Endothelial cell of umbilical vein (primary cell): ENCODE measurements around the gene SEMA3A. TPM values are rescaled to one million over a fixed set of nuclear protein-coding genes. Genes with fewer than 3 reads are reported as not detected.

ENCODE experiments used
- BruUV-seq: library from RNA; stranded (reverse); fragments of 400-500 nt; replicated peaks from 2 replicates; lab custom pipeline; 2021; lab: Mats Ljungman, UMichigan
- CTCF ChIA-PET: fragments of 300-600, 350-600 bp; sonication (Branson Sonifier 250); formaldehyde crosslinking; loops from one replicate; lab custom pipeline; 2021; ENCODE audit warnings: antibody characterized with exemption, inconsistent platforms; lab: Charles Lee
- POLR2A ChIA-PET: fragments of 300-600, 350-600 bp; sonication (Branson Sonifier 250); formaldehyde crosslinking; loops from one replicate; lab custom pipeline; 2021; ENCODE audit warnings: antibody characterized with exemption, inconsistent platforms; lab: Charles Lee
- DNase-seq: peaks from one replicate; pipeline ENCODE4 v3.0.0-alpha.2; 2011; ENCODE audit warnings: low read depth, low spot score
- FAIRE-seq: peaks from 2 replicates; lab custom pipeline; 2011; peaks lifted over from hg19 to GRCh38; lab: Jason Lieb, UNC
- H2AFZ ChIP-seq: 2 replicates; pipeline ENCODE4 v1.6.0; 2012; ENCODE audit warnings: low read depth, low read length, control low read depth, inconsistent platforms
- H3K27ac ChIP-seq: 2 replicates; pipeline ENCODE4 v1.5.1; 2011; ENCODE audit warnings: low read depth, mild to moderate bottlenecking, control low read depth, low read length, moderate library complexity; ENCODE audit not compliant: insufficient read depth
- H3K27me3 ChIP-seq, 2 experiments: 2 replicates each; pipeline versions ENCODE4 v1.6.0 to v1.6.1; 2011; ENCODE audit warnings: low read length in 2 of 2, mixed read lengths in 1 of 2; ENCODE audit not compliant: control insufficient read depth in 2 of 2, insufficient read depth in 2 of 2
- H3K36me3 ChIP-seq, 2 experiments: 2 replicates in 1 of 2; 3 replicates in 1 of 2; pipeline ENCODE4 v1.5.1; 2011; ENCODE audit warnings: low read length in 2 of 2, mild to moderate bottlenecking in 1 of 2, moderate library complexity in 1 of 2; ENCODE audit not compliant: control insufficient read depth in 2 of 2, insufficient read depth in 2 of 2; ENCODE audit errors: extremely low read depth in 1 of 2
- H3K4me1 ChIP-seq: 3 replicates; pipeline ENCODE4 v1.5.1; 2011; ENCODE audit warnings: mild to moderate bottlenecking, low read length; ENCODE audit not compliant: control insufficient read depth, insufficient read depth; ENCODE audit errors: extremely low read depth
- H3K4me2 ChIP-seq: 2 replicates; pipeline ENCODE4 v1.6.1; 2011; ENCODE audit warnings: low read length, control low read depth, mixed read lengths; ENCODE audit not compliant: insufficient read depth
- H3K4me3 ChIP-seq, 3 experiments: fragments of 200-600 bp in 1 of 3; sonication (generic), shearing (Covaris generic) in 1 of 3; replicated peaks in 1 of 3; 2 replicates each; pipeline ENCODE4 v1.5.1; 2011 to 2016; ENCODE audit warnings: control low read depth in 3 of 3, low read length in 3 of 3, mild to moderate bottlenecking in 2 of 3, inconsistent platforms in 1 of 3, low read depth in 1 of 3, moderate library complexity in 1 of 3; ENCODE audit not compliant: insufficient read depth in 1 of 3
- H3K79me2 ChIP-seq: 2 replicates; pipeline ENCODE4 v1.6.0; 2012; ENCODE audit warnings: low read length, inconsistent platforms; ENCODE audit not compliant: control insufficient read depth, insufficient read depth
- H3K9ac ChIP-seq: replicated peaks from 2 replicates; pipeline ENCODE3; 2011; ENCODE audit warnings: low read length, control low read depth; ENCODE audit not compliant: insufficient read depth; ENCODE audit errors: extremely low read depth
- H3K9me1 ChIP-seq: replicated peaks from 3 replicates; pipeline ENCODE4 v1.6.0; 2011; ENCODE audit warnings: mild to moderate bottlenecking, low read length; ENCODE audit not compliant: control insufficient read depth, insufficient read depth; ENCODE audit errors: extremely low read depth
- H3K9me3 ChIP-seq: replicated peaks from 2 replicates; pipeline ENCODE4 v1.5.1; 2012; ENCODE audit warnings: low read length, inconsistent platforms; ENCODE audit not compliant: control insufficient read depth, insufficient read depth
- H4K20me1 ChIP-seq: replicated peaks from 2 replicates; pipeline ENCODE3; 2011; ENCODE audit warnings: mild to moderate bottlenecking, low read length; ENCODE audit not compliant: control insufficient read depth, insufficient read depth; ENCODE audit errors: extremely low read depth
- EZH2 ChIP-seq: IDR thresholded peaks from 2 replicates; pipeline ENCODE4 v1.6.1; 2012; ENCODE audit warnings: borderline replicate concordance, low read depth, mild to moderate bottlenecking, moderate library complexity, low read length, inconsistent platforms; ENCODE audit not compliant: severe bottlenecking
- FOS ChIP-seq: IDR thresholded peaks from 2 replicates; pipeline ENCODE4 v1.6.1; 2011; ENCODE audit warnings: mild to moderate bottlenecking, low read length, moderate library complexity, borderline replicate concordance; ENCODE audit not compliant: insufficient read depth
- GATA2 ChIP-seq: IDR thresholded peaks from 2 replicates; pipeline ENCODE4 v1.7.0; 2011; ENCODE audit warnings: low read depth, mild to moderate bottlenecking, moderate library complexity, mixed read lengths, low read length; ENCODE audit not compliant: insufficient read length, insufficient read depth
- JUN ChIP-seq: IDR thresholded peaks from 2 replicates; pipeline ENCODE4 v1.6.1; 2011; ENCODE audit warnings: borderline replicate concordance, low read depth; ENCODE audit not compliant: insufficient read length, insufficient read depth
- MYC ChIP-seq: IDR thresholded peaks from one replicate; pipeline ENCODE4 v1.6.1; 2011; ENCODE audit warnings: mild to moderate bottlenecking, low read depth, low read length
- POLR2A ChIP-seq: IDR thresholded peaks from 2 replicates; pipeline ENCODE4 v1.6.1; 2012; ENCODE audit warnings: low read depth, mild to moderate bottlenecking, control low read depth, low read length
- POLR2AphosphoS5 ChIP-seq: IDR thresholded peaks from 2 replicates; pipeline ENCODE4 v1.6.1; 2012; ENCODE audit warnings: low read depth, mild to moderate bottlenecking, control low read depth, low read length, moderate library complexity; ENCODE audit not compliant: insufficient read depth
- dilution Hi-C: fragments of 300-500 bp; cut with MboI; formaldehyde crosslinking; loops from one replicate; pipeline ENCODE4 v1.15.0; 2019; ENCODE audit warnings: low sequenced_read_pairs; ENCODE audit not compliant: extremely low pct_ligation_motif_present
- intact Hi-C: fragments of 100-400 bp; cut with micrococcal nuclease; formaldehyde crosslinking; loops from one replicate; pipeline ENCODE4 v1.10.0; 2022
- polyA plus RNA-seq, 4 experiments: library from polyadenylated mRNA; depleted of rRNA in 3 of 4; stranded (reverse) in 3 of 4; unstranded in 1 of 4; fragments of >200 nt; gene quantifications; 2 replicates each; pipeline versions ENCODE4 v1.2.1 to v1.2.3, GENCODE V29; 2011 to 2012; ENCODE audit warnings: missing spikeins in 1 of 4
- total RNA-seq: library from RNA; stranded (reverse); gene quantifications from 2 replicates; pipeline ENCODE4 v1.2.3, GENCODE V29; 2021
- TF ChIP-seq, protein P1 (sequence below), 2 donors: IDR thresholded peaks; 1 replicate in 1 of 2; 2 replicates in 1 of 2; pipeline ENCODE4 v1.5.1; 2011; ENCODE audit warnings: low read length in 2 of 2, mild to moderate bottlenecking in 2 of 2, moderate library complexity in 2 of 2, control low read depth in 1 of 2, inconsistent platforms in 1 of 2, low read depth in 1 of 2; ENCODE audit not compliant: insufficient read depth in 1 of 2; ENCODE audit errors: extremely low read depth in 1 of 2
- TF ChIP-seq, protein P2 (sequence below): IDR thresholded peaks from 2 replicates; pipeline ENCODE4 v1.6.1; 2011; ENCODE audit not compliant: insufficient read depth, insufficient read length

The SEMA3A gene
- total and polyA plus RNA-seq, 2 donors (not counting 3 experiments of a cell fraction or from before 2014, with no cell fraction given): 0.68 to 1.2 TPM

DNA sequence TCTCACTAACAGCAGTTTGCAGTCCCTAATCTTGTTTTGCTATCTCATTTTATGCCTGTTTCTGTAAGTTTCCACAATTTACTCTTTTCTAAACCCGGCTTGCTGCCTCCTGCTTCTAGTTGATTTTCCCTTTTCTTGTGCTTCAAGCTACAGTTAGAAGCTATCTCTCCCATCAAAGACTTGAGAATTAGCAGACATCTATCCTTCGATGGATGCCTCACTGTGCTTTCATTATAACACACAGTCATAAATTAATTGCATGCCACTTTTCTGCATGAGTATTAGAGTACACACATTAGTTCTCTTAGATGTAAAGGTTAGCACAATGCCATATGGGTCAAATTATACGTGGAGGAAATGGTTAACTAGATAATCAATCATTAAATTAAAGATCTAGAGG lies 48.7 kb downstream of the SEMA3A start:
- H3K27ac ChIP-seq: no peak overlapping the region
- intact Hi-C loops (no loop called here), dilution Hi-C loops (no loop called here)
- no peaks in the 10 kb centered on the region for H3K9me3 ChIP-seq
- no peak overlapping the region for H3K4me3 ChIP-seq
- no peaks in the 10 kb centered on the region for H4K20me1 ChIP-seq
- H2AFZ ChIP-seq: peak overlapping the region; percentile 61
- DNase-seq (no peak), FAIRE-seq (no peak)
- no peaks in the 10 kb centered on the region for H3K9me1 ChIP-seq
- H3K4me2 ChIP-seq: no peak overlapping the region
- H3K79me2 ChIP-seq: no peaks in the 10 kb centered on the region
- H3K27me3 ChIP-seq: no peaks in the 10 kb centered on the region
- no peak overlapping the region for H3K9ac ChIP-seq
- BruUV-seq: no TSS peak
- H3K4me1 ChIP-seq: peaks cover 7% of the 10 kb centered on the region
- ChIA-PET CTCF (interaction anchor here (1.3 kb wide), 1 partner anchor 13 kb away, joined by 4 read pairs; no protein-coding TSS in a partner anchor), POLR2A (no interaction called here)
- TF ChIP-seq, protein P1, sequence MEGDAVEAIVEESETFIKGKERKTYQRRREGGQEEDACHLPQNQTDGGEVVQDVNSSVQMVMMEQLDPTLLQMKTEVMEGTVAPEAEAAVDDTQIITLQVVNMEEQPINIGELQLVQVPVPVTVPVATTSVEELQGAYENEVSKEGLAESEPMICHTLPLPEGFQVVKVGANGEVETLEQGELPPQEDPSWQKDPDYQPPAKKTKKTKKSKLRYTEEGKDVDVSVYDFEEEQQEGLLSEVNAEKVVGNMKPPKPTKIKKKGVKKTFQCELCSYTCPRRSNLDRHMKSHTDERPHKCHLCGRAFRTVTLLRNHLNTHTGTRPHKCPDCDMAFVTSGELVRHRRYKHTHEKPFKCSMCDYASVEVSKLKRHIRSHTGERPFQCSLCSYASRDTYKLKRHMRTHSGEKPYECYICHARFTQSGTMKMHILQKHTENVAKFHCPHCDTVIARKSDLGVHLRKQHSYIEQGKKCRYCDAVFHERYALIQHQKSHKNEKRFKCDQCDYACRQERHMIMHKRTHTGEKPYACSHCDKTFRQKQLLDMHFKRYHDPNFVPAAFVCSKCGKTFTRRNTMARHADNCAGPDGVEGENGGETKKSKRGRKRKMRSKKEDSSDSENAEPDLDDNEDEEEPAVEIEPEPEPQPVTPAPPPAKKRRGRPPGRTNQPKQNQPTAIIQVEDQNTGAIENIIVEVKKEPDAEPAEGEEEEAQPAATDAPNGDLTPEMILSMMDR (IDR thresholded peaks at IDR 0.05; ENCODE audit: extremely low read depth in 1 of 2, insufficient read depth in 1 of 2, low read depth in 1 of 2, low read length in 2 of 2): no peak
- TF ChIP-seq POLR2A (no peak), MYC (no peak), JUN (no peak), POLR2AphosphoS5 (no peak), EZH2 (no peak), GATA2 (no peak), FOS (no peak)
- TF ChIP-seq, protein P2, sequence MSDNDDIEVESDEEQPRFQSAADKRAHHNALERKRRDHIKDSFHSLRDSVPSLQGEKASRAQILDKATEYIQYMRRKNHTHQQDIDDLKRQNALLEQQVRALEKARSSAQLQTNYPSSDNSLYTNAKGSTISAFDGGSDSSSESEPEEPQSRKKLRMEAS: no peak
- H3K36me3 ChIP-seq: no peaks in the 10 kb centered on the region
